NCI-H345 treated with DMSO at 0.1 percent for 48 hours (cell line): ENCODE results near the gene B4GALNT1.
"Not testable (repeated sequence)": the region's sequence is repeated elsewhere in the genome, so short reads cannot be mapped to it uniquely, and the experiment has no call there.

Source experiments
- DNase-seq: peaks from one replicate; lab custom pipeline; 2025; ENCODE audit not compliant: unreplicated experiment; lab: John Stamatoyannopoulos, UW

B4GALNT1 gene

GRCh38 chr12:57638096-57638495 lies 5.1 kb upstream of the B4GALNT1 start:
- no peak for DNase-seq

DNA sequence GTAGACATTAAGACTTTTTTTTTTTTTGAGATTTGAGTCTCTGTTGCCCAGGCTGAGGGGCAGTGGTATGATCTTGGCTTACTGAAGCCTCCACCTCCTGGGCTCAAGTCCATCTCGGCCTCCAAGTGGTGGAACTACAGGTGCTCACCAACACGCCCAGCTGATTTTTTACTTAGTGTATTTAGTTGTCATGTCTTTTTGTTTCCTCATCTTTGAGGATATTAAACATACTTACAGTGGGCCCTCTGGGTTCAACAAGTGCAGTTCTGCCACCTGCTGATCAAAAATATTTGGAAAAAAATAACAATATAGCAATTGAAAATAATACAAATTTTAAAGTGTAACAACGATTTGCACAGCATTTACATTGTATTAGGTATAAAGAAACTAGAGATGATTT lies 4.4 kb upstream of the B4GALNT1 start:
- DNase-seq, result no peak

DNA sequence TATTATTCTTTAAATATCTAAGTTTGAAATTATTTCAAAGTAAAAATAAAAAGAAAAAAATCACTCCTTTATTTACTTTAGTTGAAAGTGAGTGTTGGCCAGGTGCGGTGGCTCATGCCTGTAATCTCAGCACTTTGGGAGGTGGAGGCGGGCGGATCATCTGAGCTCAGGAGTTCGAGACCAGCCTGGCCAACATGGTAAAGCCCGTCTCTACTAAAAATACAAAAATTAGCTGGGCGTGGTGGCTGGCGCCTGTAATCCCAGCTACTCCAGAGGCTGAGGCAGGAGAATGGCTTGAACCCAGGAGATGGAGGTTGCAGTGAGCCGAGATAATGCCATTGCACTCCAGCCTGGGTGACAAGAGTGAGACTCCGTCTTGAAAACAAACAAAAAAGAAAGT lies 3.7 kb upstream of the B4GALNT1 start:
- not testable (repeated sequence) for DNase-seq

GRCh38 chr12:57632073-57632957 lies 686 bp downstream of the B4GALNT1 start:
- DNase-seq, result no peak

DNA sequence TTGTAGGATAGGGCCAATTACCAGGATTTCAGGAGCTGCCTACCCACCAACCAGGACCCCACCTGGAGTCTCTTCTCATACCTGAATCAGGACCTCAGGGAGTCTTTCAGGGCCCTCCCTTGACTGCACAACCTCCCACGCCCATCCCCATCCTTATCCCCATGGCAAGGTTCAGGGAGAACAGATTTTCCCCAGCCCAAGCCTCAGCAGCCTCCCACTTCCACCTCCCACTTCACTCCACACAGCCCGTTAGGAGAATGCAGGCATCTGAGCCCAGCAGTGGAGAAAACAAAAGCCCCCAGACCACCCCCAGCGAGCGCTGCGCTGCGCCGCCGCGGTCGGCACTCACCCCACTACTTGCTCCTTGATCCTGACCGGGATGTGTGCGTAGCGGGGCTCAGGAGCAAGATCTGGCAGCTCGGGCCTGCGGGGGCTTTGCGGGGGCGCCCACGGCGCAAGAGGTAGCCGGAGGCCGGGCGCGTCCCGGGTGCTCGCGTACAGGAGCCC lies 1.4 kb downstream of the B4GALNT1 start:
- no peak for DNase-seq

DNA sequence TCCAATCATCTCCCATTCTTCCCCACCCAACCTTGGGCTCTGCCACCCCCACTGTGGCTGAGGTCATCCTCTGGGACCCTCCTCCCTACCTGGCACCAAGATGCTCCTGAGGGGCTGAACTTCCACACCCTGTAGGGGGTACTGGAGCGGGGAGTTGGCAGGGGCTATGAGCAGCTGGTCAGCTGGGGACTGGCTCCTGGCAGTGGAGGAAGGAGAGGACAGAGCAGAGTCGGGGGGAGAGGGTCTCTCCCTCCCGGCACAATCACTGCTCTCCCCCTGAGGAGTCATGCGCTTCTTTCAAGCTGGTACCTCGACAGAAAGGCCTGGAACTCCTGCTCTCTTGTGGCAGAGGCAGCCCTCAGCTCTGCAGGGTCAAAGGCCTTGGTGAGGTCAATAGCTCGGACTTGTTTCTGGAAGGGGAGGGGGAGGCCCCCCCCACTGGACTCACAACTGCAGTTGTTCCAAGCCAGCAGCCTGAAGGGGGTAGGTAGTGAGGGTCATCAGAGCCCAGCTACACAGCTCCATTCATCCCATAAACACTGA lies 2.0 kb downstream of the B4GALNT1 start:
- DNase-seq, result no peak

DNA sequence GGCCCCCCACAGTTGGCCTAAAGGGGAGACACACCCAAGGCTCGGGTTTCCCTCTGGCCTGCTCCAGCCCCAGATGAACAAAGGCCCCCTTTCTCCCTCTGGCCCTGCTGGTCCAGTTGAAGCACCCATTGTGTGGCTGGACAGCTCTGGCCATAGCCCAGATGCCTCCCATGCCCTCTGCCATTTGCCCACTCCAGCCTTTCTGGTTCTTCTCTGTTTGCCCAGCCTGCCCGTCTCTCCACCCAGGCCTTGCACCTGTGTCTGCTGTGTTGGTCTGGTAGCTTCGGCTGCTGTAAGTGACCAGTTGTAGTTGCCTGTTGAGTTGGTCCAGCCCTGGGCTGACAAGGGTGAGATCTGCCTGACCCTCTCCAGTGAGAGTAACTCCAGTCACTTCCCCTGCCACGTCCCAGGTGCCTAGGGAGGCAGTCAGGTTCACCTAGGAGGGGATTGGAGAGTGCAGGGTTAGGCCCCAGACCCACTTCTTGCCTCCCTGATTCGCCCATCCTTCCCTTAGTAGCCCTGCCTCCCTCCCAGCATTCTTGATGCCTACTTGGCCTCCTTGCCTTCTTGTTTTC lies 3.0 kb downstream of the B4GALNT1 start:
- no peak for DNase-seq

DNA sequence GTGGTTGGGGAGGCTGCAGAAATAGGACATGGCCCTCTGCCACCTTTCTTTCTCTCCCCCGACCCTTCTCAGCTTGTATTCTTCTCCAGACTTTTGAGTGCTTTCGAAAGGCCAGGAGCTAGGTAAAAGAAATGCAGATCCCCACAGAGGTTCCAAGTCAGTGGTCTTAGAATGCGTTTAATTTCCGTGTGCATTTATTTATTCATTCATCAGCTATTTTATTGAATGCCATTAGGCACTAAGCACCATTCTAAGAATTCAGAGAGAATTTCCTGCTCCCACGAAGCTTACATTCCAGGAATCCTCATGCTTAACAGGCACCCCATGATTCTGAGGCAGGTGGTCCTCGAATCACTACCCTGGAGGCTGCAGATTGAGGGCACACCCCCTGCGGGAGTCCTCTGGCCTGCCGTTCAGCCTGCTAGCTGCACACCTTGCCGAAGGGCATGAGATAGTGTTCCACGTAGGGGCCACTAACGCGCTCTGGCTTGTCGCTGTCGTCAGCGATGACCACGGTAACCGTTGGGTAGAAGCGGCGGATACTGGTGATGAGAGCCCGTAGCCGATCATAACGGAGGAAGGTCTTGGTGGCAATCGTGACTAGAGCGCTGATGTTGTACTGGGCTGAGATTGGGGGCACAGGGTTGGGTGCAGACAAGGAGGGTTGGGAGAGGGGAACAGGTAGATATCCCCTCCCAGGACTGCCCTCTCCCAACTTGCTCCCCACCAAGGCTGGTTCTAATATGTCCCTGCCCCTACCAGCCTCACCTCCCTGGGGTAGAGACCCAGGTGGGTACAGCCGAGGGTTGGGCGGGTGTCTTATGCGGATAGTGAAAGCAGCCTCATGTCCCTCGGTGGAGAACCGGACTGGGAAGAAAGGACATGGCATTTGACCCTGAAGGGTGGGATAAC lies 4.5 kb downstream of the B4GALNT1 start:
- no peak for DNase-seq

- DNase-seq, result no peak
Measured at GRCh38 chr12:57627501-57628279, 5.3 kb downstream of the B4GALNT1 start.

GRCh38 chr12:57626921-57627445 lies 6.0 kb downstream of the B4GALNT1 start:
- DNase-seq, result no peak

GRCh38 chr12:57626111-57626920 lies 6.7 kb downstream of the B4GALNT1 start:
- no peak for DNase-seq

DNA sequence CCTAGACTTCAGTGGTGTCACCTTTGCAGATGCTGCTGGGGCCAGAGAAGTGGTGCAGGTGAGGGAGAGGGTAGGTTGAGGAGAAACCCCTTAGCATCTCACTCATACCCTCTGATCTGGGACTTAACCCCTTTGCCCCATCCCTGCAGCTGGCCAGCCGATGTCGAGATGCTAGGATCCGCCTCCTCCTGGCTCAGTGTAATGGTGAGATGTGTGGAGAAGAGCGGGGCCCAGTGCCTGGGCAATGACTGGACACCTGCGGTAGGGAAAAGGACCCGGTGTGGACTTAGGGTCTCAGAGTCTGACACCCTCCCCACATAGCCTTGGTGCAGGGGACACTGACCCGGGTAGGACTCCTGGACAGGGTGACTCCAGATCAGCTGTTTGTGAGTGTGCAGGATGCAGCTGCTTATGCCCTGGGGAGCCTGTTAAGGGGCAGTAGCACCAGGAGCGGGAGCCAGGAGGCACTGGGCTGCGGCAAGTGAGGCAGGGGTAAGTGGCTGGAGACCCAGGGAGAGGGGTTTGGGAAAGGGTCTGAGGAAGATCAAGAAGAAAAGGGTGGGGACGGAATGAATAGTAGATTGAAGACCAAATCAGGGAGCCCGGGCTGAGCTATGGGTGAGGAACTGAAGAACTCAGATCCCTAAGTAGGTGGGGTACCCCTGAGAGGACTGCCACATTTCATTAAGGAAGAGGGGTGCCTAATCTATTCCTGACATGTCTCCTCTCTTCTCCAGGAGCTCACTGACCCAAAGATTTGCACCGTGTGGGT lies 7.6 kb downstream of the B4GALNT1 start:
- DNase-seq, result no peak

DNA sequence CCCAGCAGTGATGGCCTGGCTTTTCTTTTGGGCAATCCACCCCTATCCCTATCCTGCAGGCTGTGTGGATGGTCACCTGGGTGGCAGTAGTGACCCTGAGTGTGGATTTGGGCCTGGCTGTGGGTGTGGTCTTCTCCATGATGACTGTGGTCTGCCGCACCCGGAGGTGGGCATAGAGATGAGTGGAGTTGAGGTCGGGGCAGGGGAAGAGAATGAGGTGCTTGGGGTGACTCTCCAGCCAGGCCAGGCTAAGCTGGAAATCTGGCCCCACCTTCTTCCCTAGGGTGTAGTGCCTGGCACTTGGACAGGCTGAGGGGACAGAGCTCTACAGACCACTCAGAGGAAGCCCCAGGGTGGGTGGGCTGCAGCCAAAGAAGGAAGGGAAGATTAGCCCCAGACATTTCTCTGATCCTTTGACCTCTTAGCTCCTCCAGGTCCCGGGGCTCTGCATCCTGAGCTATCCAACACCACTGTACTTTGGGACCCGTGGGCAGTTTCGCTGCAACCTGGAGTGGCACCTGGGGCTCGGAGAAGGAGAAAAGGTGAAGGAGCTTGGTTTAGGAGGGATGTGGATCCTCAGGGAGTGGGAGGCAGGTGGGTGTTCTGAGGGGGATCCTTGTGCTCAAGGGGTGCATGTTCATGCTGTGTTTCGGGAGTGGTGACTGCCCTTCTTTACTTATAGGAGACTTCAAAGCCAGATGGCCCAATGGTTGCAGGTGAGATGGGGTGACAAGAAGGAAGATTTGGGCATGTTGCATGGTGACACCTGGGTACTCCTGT lies 8.4 kb downstream of the B4GALNT1 start:
- no peak for DNase-seq

- DNase-seq, result no peak
Measured at GRCh38 chr12:57623811-57624390, 9.1 kb downstream of the B4GALNT1 start.

- DNase-seq, result peak; percentile 51
Measured at GRCh38 chr12:57623385-57623784, 9.6 kb downstream of the B4GALNT1 start.

- no peak for DNase-seq
Measured at GRCh38 chr12:57622293-57623245, 10.4 kb downstream of the B4GALNT1 start.
